ENCODE measurements around the gene ATAD1. TPM values are rescaled to one million over a fixed set of nuclear protein-coding genes. Genes with fewer than 3 reads are reported as not detected.
"Not testable (repeated sequence)": the region's sequence is repeated elsewhere in the genome, so short reads cannot be mapped to it uniquely, and the experiment has no call there.

Gene ATAD1
- total RNA-seq, 1 donor, result 43.8 TPM

- H3K4me1 ChIP-seq (ENCODE audit: insufficient read depth, low read length), result peaks cover 12% of the 10 kb centered on the region
- peak overlapping the region; percentile 96 for H3K4me3 ChIP-seq (ENCODE audit: insufficient read depth, low read length)
- peaks cover 67% of the 10 kb centered on the region for H3K79me2 ChIP-seq (ENCODE audit: insufficient read depth, low read length)
- H3K27me3 ChIP-seq (ENCODE audit: insufficient read depth, low read length), result no peaks in the 10 kb centered on the region
- peak overlapping the region; percentile 97 for H3K4me2 ChIP-seq (ENCODE audit: insufficient read depth, low read length)
- no peak overlapping the region for H2AFZ ChIP-seq (ENCODE audit: low read length)
- H3K9me3 ChIP-seq (ENCODE audit: low read depth, low read length), result no peaks in the 10 kb centered on the region
- H3K36me3 ChIP-seq (ENCODE audit: insufficient read depth, low read length), result peaks cover 9% of the 10 kb centered on the region
- peaks cover 20% of the 10 kb centered on the region for H4K20me1 ChIP-seq (ENCODE audit: insufficient read depth, low read length)
- peak; percentile 26 for TF ChIP-seq CTCF (IDR thresholded peaks at IDR 0.05; ENCODE audit: extremely low read depth, low read depth, low read length)
- no peak overlapping the region for H3K27ac ChIP-seq (ENCODE audit: low read depth, low read length)
- no peak for DNase-seq (ENCODE audit: insufficient read length, low spot score, missing footprints)
These were observed 1.7 kb downstream of the ATAD1 start for GRCh38 chr10:87816163-87816897.

- Histone ChIP-seq H3K9me3 (ENCODE audit: low read depth, low read length) (no peaks in the 10 kb centered on the region), H3K4me1 (ENCODE audit: insufficient read depth, low read length) (no peaks in the 10 kb centered on the region), H2AFZ (ENCODE audit: low read length) (no peak overlapping the region), H3K27ac (ENCODE audit: low read depth, low read length) (no peak overlapping the region), H3K27me3 (ENCODE audit: insufficient read depth, low read length) (no peaks in the 10 kb centered on the region), H3K4me2 (ENCODE audit: insufficient read depth, low read length) (no peak overlapping the region), H3K36me3 (ENCODE audit: insufficient read depth, low read length) (peaks cover 17% of the 10 kb centered on the region), H3K4me3 (ENCODE audit: insufficient read depth, low read length) (no peak overlapping the region), H4K20me1 (ENCODE audit: insufficient read depth, low read length) (peaks cover 6% of the 10 kb centered on the region), H3K79me2 (ENCODE audit: insufficient read depth, low read length) (peaks cover 65% of the 10 kb centered on the region)
- TF ChIP-seq CTCF (IDR thresholded peaks at IDR 0.05; ENCODE audit: extremely low read depth, low read depth, low read length), result no peak
- no peak for DNase-seq (ENCODE audit: insufficient read length, low spot score, missing footprints)
These were observed 13.0 kb downstream of the ATAD1 start for GRCh38 chr10:87804939-87805569.

- no peak overlapping the region for H2AFZ ChIP-seq (ENCODE audit: low read length)
- H3K27ac ChIP-seq (ENCODE audit: low read depth, low read length), result no peak overlapping the region
- H3K9me3 ChIP-seq (ENCODE audit: low read depth, low read length), result no peaks in the 10 kb centered on the region
- DNase-seq (ENCODE audit: insufficient read length, low spot score, missing footprints), result no peak
- H3K36me3 ChIP-seq (ENCODE audit: insufficient read depth, low read length), result peaks cover 21% of the 10 kb centered on the region
- H3K79me2 ChIP-seq (ENCODE audit: insufficient read depth, low read length), result peaks cover 64% of the 10 kb centered on the region
- no peak overlapping the region for H3K4me2 ChIP-seq (ENCODE audit: insufficient read depth, low read length)
- no peaks in the 10 kb centered on the region for H3K4me1 ChIP-seq (ENCODE audit: insufficient read depth, low read length)
- TF ChIP-seq CTCF (IDR thresholded peaks at IDR 0.05; ENCODE audit: extremely low read depth, low read depth, low read length), result no peak
- H3K4me3 ChIP-seq (ENCODE audit: insufficient read depth, low read length), result no peak overlapping the region
- peaks cover 6% of the 10 kb centered on the region for H4K20me1 ChIP-seq (ENCODE audit: insufficient read depth, low read length)
- no peaks in the 10 kb centered on the region for H3K27me3 ChIP-seq (ENCODE audit: insufficient read depth, low read length)
These were observed 14.2 kb downstream of the ATAD1 start for GRCh38 chr10:87803831-87804230.

GRCh38 chr10:87803328-87803727 lies 14.7 kb downstream of the ATAD1 start:
- H2AFZ ChIP-seq (ENCODE audit: low read length), result no peak overlapping the region
- peaks cover 19% of the 10 kb centered on the region for H3K36me3 ChIP-seq (ENCODE audit: insufficient read depth, low read length)
- no peaks in the 10 kb centered on the region for H3K9me3 ChIP-seq (ENCODE audit: low read depth, low read length)
- H3K27me3 ChIP-seq (ENCODE audit: insufficient read depth, low read length), result no peaks in the 10 kb centered on the region
- TF ChIP-seq CTCF (IDR thresholded peaks at IDR 0.05; ENCODE audit: extremely low read depth, low read depth, low read length), result no peak
- H3K4me2 ChIP-seq (ENCODE audit: insufficient read depth, low read length), result no peak overlapping the region
- DNase-seq (ENCODE audit: insufficient read length, low spot score, missing footprints), result no peak
- H3K79me2 ChIP-seq (ENCODE audit: insufficient read depth, low read length), result peaks cover 61% of the 10 kb centered on the region
- peaks cover 6% of the 10 kb centered on the region for H4K20me1 ChIP-seq (ENCODE audit: insufficient read depth, low read length)
- no peak overlapping the region for H3K4me3 ChIP-seq (ENCODE audit: insufficient read depth, low read length)
- no peak overlapping the region for H3K27ac ChIP-seq (ENCODE audit: low read depth, low read length)
- H3K4me1 ChIP-seq (ENCODE audit: insufficient read depth, low read length), result no peaks in the 10 kb centered on the region

- H3K4me3 ChIP-seq (ENCODE audit: insufficient read depth, low read length); H3K4me1 ChIP-seq (ENCODE audit: insufficient read depth, low read length); DNase-seq (ENCODE audit: insufficient read length, low spot score, missing footprints); H3K27ac ChIP-seq (ENCODE audit: low read depth, low read length); H3K9me3 ChIP-seq (ENCODE audit: low read depth, low read length); H2AFZ ChIP-seq (ENCODE audit: low read length); H3K4me2 ChIP-seq (ENCODE audit: insufficient read depth, low read length); H3K27me3 ChIP-seq (ENCODE audit: insufficient read depth, low read length); H4K20me1 ChIP-seq (ENCODE audit: insufficient read depth, low read length): not testable (repeated sequence)
- H3K36me3 ChIP-seq (ENCODE audit: insufficient read depth, low read length), result peaks cover 17% of the 10 kb centered on the region
- peaks cover 58% of the 10 kb centered on the region for H3K79me2 ChIP-seq (ENCODE audit: insufficient read depth, low read length)
These were observed 16.1 kb downstream of the ATAD1 start for GRCh38 chr10:87801813-87802435.

All from osteoblast (primary cell).